ENCODE data around the gene VWCE.
"Not testable (repeated sequence)": the region's sequence is repeated elsewhere in the genome, so short reads cannot be mapped to it uniquely, and the experiment has no call there.

GRCh38 chr11:61229458-61229857 lies 65.7 kb downstream of the VWCE start:
- TF ChIP-seq CTCF (IDR thresholded peaks at IDR 0.05; ENCODE audit: low read length); EZH2 (optimal IDR thresholded peaks at IDR 0.05; ENCODE audit: low read depth, low read length): not testable (repeated sequence)

Measured in MM.1S (cell line).